M059J (cell line): ENCODE measurements around the gene CARD19. TPM values are rescaled to one million over a fixed set of nuclear protein-coding genes. Genes with fewer than 3 reads are reported as not detected.

Experiments
- DNase-seq: peaks from one replicate; pipeline ENCODE4 v3.0.0-alpha.2; 2012; ENCODE audit warnings: low read depth
- total RNA-seq: library from RNA; depleted of rRNA; stranded (reverse); fragments of >200 nt; shearing (Covaris generic); gene quantifications from 2 replicates; pipeline ENCODE4 v1.2.3, GENCODE V29; 2014

CARD19 gene
- total RNA-seq, 1 experiment from 2014 or later = 88.4 TPM

DNA sequence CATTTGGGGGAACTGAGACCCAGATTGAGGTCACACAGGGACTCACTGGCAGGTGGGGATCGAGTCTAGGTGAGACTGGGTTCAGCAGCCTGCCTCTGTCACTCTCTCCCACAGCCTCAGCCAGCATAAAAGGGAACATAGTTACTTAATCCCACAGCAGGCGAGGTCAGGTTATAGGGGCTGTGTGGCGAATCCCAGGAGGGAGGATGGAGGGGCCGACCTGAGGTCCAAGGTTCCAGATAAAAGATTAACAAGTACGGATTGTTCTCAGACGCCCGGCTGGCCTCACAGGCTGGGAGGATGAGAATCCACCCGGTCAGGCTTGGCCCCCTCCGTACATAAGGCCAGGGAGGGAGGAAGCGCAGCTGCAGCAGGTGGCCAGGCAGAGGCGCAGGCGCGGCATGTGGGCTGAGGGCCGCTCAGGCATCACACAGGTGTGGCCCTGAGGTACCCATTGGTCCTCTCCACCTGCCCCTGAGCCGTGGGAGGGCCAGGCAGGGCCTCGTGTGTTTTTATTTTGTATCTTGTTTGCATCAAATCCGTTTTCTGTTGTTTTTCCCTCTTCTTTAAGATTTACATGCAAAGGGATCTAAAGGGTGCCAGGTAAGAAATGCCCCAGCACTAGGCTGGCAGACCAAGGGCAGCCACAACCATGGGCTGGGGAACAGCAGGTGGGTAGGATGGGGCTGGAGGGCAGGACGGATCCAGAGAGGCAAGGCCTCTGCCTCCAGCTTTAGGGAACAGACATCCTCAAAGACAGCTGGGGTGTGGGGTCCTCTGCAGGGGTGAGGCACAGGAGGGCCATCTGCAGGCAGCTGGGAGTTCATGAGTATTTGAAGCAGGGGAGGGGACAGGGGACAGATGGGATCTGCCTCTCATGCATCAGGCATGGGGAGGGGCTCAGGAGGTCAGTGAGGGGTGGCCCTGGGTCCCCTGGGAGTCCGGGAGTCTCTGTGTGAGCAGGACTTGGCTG, 33.9 kb upstream of the CARD19 start:
- no peak for DNase-seq

DNA sequence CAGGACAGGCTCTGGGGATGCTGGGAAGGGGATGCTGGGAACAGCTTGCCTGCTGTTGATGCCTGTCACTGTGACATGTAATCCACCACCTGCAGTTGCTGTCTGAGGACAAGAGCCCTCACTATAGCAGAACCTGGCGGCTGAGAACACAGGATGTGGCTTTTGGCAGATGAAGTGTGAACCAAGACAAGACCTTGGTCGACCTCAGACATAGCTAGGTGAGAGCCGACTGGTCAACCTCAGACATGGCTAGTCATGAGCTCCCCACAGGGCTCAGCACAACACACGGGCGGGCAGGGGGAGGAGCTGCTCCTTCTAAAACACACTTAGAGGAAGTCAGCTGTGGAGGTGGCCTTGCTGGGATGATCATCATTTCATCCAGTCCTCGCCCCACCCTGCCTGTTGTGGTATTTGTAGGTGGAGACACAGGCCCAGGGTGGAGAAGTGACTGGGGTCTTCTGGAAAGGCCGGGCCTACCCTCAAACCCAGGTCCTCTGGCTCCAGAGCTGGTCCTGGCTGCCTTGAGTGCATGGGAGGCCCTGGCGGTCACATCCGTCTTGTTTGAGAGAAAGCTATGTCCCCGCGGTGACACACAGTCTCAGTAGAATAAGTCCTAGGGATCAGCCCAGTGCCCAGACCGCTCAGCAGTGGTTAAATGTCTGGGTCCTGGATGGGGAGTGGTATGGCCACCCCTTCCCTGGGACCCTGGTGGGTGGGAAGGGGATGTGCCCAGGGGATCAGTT, 31.5 kb upstream of the CARD19 start:
- DNase-seq = peak; percentile 76

DNA sequence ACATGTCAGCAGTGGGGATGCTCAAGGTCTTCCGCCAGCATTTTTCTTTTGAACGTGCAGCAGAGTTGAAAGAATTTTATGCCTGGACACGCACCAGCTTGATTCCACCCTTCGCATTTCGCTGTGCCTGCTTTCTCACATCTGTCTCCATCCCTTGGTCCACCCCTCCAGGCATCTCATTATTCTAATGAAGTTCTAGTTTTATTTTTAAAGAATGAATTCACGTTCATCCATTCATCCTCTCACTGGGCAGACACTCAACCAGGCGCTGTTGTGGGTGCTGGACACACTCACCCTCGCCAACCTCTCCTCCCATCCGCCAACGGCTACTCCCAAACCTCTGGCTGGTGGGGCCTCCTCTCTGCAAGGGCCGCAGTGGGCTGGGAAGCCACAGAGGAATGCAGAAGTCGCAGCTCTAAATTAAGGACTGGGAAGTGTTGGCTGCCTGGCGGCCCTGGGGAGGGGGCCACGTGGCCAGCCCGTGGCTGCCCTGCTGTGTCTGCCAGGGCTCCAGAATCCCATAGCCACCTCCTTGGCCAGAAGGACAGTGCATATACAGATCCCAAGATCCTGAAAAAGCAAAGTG, 30.8 kb upstream of the CARD19 start:
- no peak for DNase-seq

DNA sequence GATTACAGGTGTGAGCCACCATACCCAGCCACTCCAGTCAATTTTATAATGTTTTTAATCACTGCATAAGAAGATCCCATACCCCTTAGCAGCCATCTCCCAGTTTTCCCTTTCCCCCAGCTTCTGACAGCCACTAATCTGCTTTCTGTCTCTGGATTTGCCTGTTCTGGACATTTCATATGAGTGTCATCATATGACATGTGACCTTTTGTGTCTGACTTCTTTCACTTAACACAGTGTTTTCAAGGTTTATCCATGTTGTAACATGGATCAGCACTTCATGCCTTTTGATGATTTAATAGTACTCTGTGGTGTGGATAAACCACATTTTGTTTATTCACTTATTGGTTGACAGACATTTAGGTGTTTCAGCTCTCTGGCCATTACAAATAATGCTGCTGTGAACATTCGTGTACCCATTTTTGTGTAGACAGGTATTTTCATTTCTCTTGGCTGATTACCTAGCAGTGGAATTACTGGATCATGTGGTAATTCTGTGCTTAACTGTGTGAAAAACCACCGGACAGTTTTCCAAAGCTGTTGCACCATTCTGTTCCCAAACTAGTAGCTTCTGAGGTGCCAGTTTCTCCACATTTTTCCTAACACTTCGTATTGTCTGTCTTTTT, 28.9 kb upstream of the CARD19 start:
- DNase-seq = no peak

DNA sequence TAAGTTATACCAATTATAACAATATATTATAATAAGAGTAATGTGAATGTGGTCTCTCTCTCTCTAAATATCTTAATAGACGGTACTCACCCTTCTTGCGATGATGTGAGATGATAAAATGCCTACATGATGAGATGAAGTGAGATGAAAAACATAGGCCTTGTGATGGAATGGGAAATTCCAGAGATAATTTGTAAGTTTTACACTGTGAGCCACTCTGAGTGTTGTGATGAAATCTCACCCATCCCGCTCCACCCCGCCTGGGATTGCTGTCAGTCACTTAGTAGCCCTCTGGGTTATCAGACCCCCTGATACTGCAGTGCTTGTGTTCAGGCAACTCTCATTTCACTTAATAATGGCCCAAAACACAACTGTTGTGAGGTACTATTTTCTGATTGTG, 27.1 kb upstream of the CARD19 start:
- DNase-seq = no peak

DNA sequence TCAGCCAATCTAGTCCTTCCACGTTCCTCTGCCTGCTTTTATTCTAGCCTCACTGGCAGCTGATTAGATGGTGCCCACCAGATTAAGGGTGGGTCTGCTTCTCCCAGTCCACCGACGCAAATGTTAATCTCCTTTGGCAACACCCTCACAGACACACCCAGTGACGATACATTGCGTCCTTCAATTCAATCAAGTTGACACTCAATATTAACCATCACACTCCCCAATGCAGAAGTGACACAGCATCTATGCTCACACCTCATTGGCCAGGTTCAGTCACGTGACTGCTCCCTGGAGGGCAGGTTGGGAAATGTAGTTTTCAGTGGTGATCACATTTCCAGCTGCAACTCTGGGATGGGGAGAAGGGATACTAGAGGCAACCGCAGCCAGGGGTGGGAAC, 24.6 kb upstream of the CARD19 start:
- peak; percentile 42 for DNase-seq

DNA sequence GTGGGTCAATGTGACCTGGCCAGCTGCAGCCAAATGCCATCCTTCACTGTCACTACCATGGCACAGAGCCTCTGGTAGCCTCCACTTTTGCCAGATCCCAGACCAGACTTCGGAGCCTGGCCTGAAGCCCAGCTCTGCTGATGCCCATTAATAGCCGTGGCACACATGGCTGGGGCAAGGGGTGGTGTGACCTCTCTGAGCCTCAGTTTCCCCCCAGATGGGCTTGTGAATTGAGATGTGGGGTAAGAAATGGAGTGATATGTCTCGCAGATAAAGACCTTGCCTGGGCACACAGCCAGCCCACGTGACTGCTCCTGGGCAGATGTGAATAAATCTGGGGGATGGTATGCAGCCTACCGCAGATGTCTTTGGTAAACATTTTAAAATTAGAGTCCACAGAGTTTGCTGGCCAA, 23.6 kb upstream of the CARD19 start:
- DNase-seq = peak; percentile 56

DNA sequence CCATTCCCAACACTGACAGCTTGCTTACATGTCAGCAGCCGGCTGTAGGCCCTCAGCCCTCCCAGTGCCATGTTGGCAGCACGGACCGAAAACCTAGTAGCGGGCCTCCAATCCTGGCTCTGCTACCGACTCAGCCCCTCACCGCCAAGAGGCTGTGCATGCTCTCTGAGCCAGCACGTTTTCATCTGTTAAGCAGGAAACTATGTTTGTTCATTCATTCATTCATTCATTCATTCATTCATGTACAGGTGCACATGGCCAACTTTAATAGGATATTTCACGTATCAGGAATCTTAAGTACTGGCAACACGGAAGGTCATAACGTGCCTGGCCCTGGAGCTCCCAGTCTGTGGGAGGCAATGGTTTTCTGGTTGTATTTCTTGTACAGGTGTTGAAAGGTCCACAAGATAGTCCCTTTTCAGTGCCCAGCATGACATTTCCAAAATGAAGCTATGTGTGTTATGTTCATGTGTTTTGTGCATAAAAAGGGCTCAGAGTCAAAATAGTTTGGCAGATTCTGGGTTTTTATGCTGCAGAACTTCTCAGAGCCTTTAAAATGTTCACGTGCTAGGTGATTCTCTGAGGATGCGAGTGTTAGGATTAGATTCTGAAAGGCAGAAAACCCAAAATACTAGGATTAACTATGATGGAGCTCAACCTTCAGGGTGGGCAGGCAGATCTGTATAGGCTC, 19.8 kb upstream of the CARD19 start:
- DNase-seq = no peak

DNA sequence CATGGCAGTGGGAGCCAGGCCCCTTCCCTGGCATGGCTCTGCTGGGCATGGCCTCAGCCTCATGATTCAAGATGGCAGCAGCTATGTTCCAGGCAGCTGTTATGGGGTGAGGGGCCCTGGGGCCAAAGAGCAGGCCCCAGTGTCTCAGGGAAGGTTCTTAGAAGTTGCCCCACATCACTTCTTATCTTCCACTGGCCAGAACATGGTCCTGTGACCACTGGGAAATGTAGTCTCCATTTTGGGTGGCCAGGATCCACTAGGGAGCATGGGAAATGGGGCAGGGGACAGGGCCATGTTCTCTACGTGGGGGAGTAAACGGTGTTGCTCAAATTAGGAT, 19.3 kb upstream of the CARD19 start:
- no peak for DNase-seq

DNA sequence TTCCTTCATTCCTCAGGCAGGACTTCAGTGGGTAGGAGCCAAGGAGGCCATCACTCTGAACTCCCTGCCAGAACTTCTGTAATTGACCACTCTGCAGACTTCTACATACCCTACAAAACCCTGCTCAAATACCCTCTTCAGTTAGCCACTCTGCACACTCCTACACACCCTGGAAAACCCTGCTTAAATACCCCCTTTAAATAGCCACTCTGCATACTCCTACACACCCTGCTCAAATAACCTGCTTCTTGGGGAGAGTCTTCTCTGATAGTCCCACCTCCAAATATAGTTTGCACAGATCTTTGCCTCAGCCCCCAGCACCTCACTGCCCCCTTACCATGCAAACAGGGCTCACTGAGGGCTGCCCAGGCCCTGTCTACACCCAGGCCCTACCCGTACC, 18.6 kb upstream of the CARD19 start:
- DNase-seq = no peak

DNA sequence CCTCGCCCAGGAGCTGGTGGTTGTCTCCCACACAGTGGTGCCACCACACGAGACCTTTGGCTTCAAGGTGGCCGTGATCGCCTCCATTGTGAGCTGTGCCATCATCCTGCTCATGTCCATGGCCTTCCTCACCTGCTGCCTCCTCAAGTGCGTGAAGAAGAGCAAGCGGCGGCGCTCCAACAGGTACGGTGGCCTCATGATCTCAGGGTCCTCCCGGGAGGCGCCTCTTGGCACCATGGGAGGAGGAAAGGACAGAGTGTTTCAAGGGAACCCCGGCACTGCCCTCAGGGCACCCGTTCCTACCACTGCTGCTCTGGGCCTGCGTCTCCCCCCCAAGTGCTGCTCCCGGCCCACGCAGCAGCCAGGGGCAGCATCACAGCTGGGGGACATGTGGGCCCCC, 18.2 kb upstream of the CARD19 start:
- DNase-seq = no peak

DNA sequence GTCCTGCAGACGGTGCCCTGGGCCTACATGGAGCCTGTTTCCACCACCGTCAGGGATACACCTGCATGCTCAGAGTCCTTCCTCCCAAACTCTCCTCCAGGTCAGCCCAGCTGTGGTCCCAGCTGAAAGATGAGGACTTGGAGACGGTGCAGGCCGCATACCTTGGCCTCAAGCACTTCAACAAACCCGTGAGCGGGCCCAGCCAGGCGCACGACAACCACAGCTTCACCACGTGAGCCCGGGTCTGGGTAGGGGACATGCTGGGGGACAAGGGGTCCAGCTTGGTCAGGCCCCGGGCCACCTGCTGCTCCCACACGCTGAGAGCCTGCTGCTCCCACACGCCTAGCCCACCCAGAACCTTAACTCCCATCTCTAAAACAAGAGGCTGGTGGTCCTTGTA, 16.6 kb upstream of the CARD19 start:
- no peak for DNase-seq

DNA sequence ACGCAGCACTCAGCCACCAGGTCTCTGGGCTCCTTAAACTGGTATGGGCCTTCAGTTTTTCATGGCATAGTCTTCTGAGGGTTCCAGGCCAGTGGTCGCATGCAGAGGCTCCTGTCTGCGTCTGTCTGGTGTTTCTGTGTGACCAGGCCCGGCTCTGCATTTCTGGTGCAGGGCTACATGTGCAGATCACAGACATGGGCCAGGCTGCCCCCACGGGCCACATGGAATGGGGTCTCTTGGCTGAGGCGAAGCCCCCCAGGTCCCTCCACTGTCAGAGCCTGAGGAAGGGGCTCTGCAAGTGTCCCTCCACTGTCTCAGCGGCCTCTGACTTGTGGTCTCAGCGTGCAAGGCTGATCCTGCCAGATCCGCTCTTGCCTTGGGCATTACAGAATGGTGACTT, 15.6 kb upstream of the CARD19 start:
- DNase-seq = no peak

DNA sequence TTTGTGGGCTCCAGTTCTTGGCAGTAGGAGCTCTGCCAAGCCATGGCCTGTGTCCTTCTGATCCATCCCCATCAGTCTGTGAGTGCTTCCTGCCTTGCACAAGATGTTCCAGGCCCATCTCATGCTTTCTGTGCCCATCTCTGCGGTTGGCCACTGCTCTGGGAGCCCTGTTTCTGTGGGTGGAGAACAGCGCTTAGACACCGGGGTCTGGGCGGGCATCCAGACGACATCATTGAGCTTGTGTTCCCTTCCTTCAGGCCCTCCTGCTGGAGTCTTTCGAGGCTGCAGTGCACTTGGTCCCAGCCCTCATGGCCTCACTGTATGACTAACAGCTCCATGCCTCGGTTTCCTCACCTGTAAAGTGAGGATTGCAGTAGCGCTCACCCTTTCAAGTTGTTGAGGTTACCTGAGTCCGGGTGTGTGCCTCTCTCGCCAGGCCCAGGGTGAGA, 14.9 kb upstream of the CARD19 start:
- DNase-seq = no peak

DNA sequence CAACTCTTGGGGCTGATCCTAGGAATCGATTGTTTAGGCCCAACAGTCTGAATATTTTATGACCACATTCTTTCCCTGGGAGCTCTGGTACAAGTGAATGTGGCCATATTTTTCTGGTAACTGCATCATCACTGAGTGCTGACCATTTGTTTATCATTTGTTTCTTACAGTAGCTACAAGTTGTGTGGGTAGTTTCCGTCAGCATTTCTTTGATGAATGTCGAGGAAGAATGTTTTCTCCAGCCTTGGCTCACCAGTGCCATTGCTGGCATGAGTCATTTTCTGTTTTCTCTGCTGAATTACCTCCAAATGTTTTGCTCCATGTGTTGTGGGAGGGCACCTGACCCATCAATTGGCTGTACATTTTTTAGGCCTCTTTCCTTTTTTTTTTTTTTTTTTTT, 14.1 kb upstream of the CARD19 start:
- peak; percentile 91 for DNase-seq

DNA sequence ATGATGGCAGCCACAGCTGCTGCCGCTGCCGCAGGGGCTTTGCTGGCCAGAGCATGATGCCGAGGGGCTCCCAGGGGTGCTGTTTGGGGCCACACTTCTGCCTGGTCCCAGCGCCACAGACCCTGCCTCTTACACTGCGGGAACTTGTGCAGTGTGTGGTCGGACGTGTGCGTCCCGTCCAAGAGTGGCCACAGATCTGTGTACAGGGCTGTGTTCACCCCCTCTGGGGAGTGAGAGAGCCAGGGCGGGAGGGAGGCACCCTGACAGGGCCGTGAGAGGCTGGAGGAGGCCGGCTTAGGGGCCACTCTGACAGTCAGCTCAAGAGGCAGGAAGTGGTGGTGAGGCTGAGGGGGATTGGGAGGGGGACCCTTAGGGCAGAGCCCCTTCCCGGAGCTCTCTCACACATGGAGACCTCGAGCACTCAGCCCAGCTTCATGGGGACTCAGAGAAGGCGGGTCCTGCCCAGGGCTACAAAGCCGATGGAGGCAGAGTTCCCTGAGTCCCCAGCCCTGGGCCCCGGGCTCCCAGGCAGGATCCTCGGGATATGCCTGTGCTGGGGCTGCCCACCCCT, 13.1 kb upstream of the CARD19 start:
- no peak for DNase-seq

DNA sequence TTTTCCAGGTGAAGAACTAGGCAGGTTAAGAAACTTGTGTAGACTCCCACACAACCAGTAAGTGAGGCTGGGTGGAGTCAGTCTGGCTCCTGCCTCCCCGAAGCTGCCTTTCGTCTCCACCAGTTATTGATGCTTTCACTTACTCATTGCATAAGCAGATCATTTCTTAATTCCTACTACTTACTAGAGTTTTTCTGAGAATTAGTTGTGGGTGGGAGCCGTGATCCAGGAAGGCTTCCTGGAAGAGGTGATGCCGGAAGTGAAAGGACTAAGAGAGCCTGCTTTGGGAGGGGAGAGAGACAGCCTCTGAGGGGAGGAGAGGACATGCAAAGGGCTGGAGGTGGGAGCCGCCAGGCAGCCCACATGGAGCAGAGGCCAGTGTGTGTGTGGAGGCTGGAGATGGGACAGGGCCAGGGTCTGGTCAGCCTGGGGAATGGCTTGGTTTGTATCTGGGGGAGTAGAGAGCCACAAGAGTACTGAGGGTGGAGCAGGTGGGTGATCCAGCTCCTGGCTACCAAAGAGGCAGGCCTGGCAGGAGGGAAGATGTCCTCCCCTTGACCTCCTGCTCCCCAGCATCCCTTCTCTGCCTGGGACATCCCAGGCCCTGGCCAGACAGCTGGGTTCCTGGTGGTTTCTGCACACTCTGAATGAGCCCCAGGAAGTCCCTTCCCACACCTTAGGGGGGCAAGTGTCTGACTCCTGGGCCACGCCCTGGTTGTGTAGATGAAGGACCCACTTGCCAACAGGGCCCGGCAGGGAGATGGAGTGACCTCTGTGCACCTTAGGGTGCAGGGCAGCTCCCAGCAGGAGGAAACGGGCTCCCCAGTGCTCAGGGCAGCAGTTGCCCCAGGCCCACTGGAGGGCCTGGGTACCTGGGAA, 12.2 kb upstream of the CARD19 start:
- DNase-seq = no peak

DNA sequence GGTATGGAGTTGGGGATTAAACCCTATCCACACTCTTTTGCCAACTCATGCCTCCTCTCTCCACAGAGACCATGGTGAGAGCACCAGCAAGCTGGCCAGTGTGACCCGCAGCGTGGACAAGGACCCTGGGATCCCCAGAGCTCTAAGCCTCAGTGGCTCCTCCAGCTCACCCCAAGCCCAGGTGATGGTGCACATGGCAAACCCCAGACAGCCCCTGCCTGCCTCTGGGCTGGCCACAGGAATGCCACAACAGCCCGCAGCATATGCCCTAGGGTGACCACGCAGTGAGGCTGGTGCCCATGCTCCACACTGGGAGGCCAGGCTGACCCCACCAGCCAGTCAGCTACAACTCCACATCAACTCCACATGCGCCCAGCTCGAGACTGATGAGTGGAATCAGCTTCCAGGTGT, 11.5 kb upstream of the CARD19 start:
- no peak for DNase-seq

DNA sequence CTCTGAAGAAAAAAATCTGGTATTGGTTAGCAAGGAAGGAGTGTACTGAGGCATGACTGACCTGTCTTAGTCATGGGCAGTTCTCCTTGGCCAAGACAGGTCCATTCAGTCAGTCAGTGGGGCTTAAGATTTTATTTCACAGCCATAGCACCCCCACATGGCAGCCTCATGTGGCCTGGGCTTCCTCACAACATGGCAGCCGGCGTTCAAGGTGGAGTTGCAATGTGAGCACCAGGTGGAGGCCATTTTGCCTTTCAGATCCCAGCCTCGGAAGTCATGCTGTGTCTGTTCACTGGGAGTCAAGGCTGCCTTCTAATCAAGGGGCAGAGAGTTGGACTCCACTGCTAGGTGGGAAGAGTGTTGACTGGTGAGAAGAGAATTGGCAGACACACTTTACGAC, 10.3 kb upstream of the CARD19 start:
- DNase-seq = no peak
